Measurements from ENCODE around the gene ACHE. TPM values are rescaled to one million over a fixed set of nuclear protein-coding genes. Genes with fewer than 3 reads are reported as not detected.

Gene ACHE
- total and polyA plus RNA-seq, 4 experiments from 2014 or later = not detected

DNA sequence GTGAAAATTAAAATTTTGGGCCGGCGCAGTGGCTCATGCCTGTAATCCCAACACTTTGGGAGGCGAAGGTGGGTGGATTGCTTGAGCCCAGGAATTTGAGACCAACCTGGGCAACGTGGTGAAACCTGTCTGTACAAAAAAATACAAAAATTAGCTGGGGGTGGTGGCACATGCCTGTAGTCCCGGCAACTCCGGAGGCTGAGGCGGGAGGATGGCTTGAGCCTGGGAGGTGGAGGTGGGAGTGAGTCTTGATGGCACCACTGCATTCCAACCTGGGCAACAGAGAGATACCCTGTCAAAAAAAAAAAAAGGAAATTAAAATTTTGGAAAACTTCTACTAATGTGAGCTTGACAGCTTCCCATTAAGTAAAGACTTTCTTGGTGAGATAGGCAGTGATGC lies 17.7 kb downstream of the ACHE start:
- Histone ChIP-seq H3K36me3 (ENCODE audit: insufficient read depth, low read length) (peaks cover 27% of the 10 kb centered on the region), H3K9me3 (ENCODE audit: control insufficient read depth in 1 of 2, low read length in 2 of 2) (no peaks in the 10 kb centered on the region), H3K27ac (ENCODE audit: low read depth, low read length) (no peak overlapping the region), H3K27me3 (ENCODE audit: insufficient read depth, low read length) (no peaks in the 10 kb centered on the region), H3K4me3 (ENCODE audit: low read length in 2 of 2) (no peak overlapping the region), H3K4me1 (ENCODE audit: insufficient read depth, low read length) (peaks cover 51% of the 10 kb centered on the region)
- H3K27me3 Mint-ChIP-seq = no peaks in the 10 kb centered on the region
- POLR2A ChIA-PET (ENCODE audit: partially characterized antibody) = interaction anchor here (6.2 kb wide), 1 partner anchor 9 kb away, joined by 243 read pairs; the partner anchor contains the start of gene UFSP1
- no peak for DNase-seq
- peak overlapping the region in 6 of 7 donors; percentile 9 to 75 (median 42) for H3K27ac Mint-ChIP-seq
- peaks cover 33 to 70% (median 53%) of the 10 kb centered on the region in 4 donors for H3K4me1 Mint-ChIP-seq
- peaks cover 38 to 58% of the 10 kb centered on the region in 2 donors for H3K36me3 Mint-ChIP-seq
- intact Hi-C loops (cut with micrococcal nuclease) = no loop called here
- peaks cover 0 to 4% (median 0%) of the 10 kb centered on the region in 8 donors for H3K9me3 Mint-ChIP-seq
- H3K4me3 Mint-ChIP-seq = peak overlapping the region in 5 of 8 donors; percentile 0 to 31 (median 17)
- CTCF ChIA-PET (ENCODE audit: partially characterized antibody) = interaction anchor here (1.1 kb wide), 1 partner anchor 11 kb away, joined by 5 read pairs; the partner anchor contains the start of gene UFSP1

GRCh38 chr7:100875356-100875751 lies 20.3 kb downstream of the ACHE start:
- peak overlapping the region; percentile 92 to 99 for H3K4me3 ChIP-seq (ENCODE audit: low read length in 2 of 2)
- peak overlapping the region; percentile 96 to 99 (median 98) for H3K27ac Mint-ChIP-seq
- peaks cover 26 to 47% of the 10 kb centered on the region in 2 donors for H3K36me3 Mint-ChIP-seq
- no peaks in the 10 kb centered on the region for H3K27me3 ChIP-seq (ENCODE audit: insufficient read depth, low read length)
- no peaks in the 10 kb centered on the region for H3K27me3 Mint-ChIP-seq
- CTCF ChIA-PET (ENCODE audit: partially characterized antibody) = interaction anchor here (0.5 to 5.1 kb wide), 7 partner anchors 10 to 442 kb away, joined by 3 to 30 read pairs (median 4); partner anchors contain the start of genes PLOD3, SLC12A9 and UFSP1
- peaks cover 49% of the 10 kb centered on the region for H3K4me1 ChIP-seq (ENCODE audit: insufficient read depth, low read length)
- peak overlapping the region; percentile 91 for H3K27ac ChIP-seq (ENCODE audit: low read depth, low read length)
- no peaks in the 10 kb centered on the region for H3K9me3 ChIP-seq (ENCODE audit: control insufficient read depth in 1 of 2, low read length in 2 of 2)
- H3K4me3 Mint-ChIP-seq = peak overlapping the region; percentile 98 to 99 (median 99)
- H3K4me1 Mint-ChIP-seq = peaks cover 29 to 64% (median 51%) of the 10 kb centered on the region in 4 donors
- intact Hi-C loops (cut with micrococcal nuclease) = loop anchor here (1.0 kb wide), 1 partner anchor 12 kb away; no protein-coding TSS in a partner anchor
- POLR2A ChIA-PET (ENCODE audit: partially characterized antibody) = interaction anchor here (0.6 to 6.2 kb wide), 23 partner anchors 8 to 956 kb away, joined by 3 to 243 read pairs (median 6); partner anchors contain the start of genes ACHE, AGFG2, FBXO24 and FIS1
- peaks cover 0 to 2% (median 0%) of the 10 kb centered on the region in 8 donors for H3K9me3 Mint-ChIP-seq
- H3K36me3 ChIP-seq (ENCODE audit: insufficient read depth, low read length) = peaks cover 4% of the 10 kb centered on the region
- peak in 4 of 5 donors; percentile 24 to 64 (median 38) for DNase-seq

GRCh38 chr7:100874577-100875355 lies 20.9 kb downstream of the ACHE start, which contains the start of gene SRRT:
Gene SRRT, plus strand, starts transcription at chr7:100875103. Its CDS starts 488 bp downstream, at chr7:100875591.
- Histone ChIP-seq H3K4me3 (ENCODE audit: low read length in 2 of 2) (peak within 1 kb of the TSS; percentile 92 to 99), H3K27me3 (ENCODE audit: insufficient read depth, low read length) (no peaks in the 10 kb centered on the region), H3K9me3 (ENCODE audit: control insufficient read depth in 1 of 2, low read length in 2 of 2) (no peaks in the 10 kb centered on the region), H3K4me1 (ENCODE audit: insufficient read depth, low read length) (peaks cover 49% of the 10 kb centered on the region), H3K36me3 (ENCODE audit: insufficient read depth, low read length) (peaks cover 3% of the 10 kb centered on the region), H3K27ac (ENCODE audit: low read depth, low read length) (peak within 1 kb of the TSS; percentile 91)
- H3K4me1 Mint-ChIP-seq = peaks cover 26 to 61% (median 47%) of the 10 kb centered on the region in 4 donors
- H3K9me3 Mint-ChIP-seq = peaks cover 0 to 2% (median 0%) of the 10 kb centered on the region in 8 donors
- POLR2A ChIA-PET (ENCODE audit: partially characterized antibody) = interaction anchor here (0.6 to 6.2 kb wide), 25 partner anchors 8 to 955 kb away, joined by 3 to 243 read pairs (median 5); partner anchors contain the start of genes ACHE, AGFG2, FBXO24 and FIS1
- intact Hi-C loops (cut with micrococcal nuclease) = loop anchor here (1.0 kb wide), 2 partner anchors 13 to 22 kb away; partner anchors contain the start of gene SLC12A9
- H3K36me3 Mint-ChIP-seq = peaks cover 23 to 43% of the 10 kb centered on the region in 2 donors
- peak within 1 kb of the TSS; percentile 98 to 99 (median 99) for H3K4me3 Mint-ChIP-seq
- peak; percentile 98 for DNase-seq
- CTCF ChIA-PET (ENCODE audit: partially characterized antibody) = interaction anchor here (0.5 to 5.1 kb wide), 7 partner anchors 10 to 443 kb away, joined by 3 to 30 read pairs (median 4); partner anchors contain the start of genes PLOD3, SLC12A9 and UFSP1
- H3K27me3 Mint-ChIP-seq = no peaks in the 10 kb centered on the region
- peak within 1 kb of the TSS; percentile 96 to 99 (median 98) for H3K27ac Mint-ChIP-seq

- Histone ChIP-seq H3K4me1 (ENCODE audit: insufficient read depth, low read length) (peaks cover 48% of the 10 kb centered on the region), H3K4me3 (ENCODE audit: low read length in 2 of 2) (peak overlapping the region; percentile 84 to 99), H3K27me3 (ENCODE audit: insufficient read depth, low read length) (no peaks in the 10 kb centered on the region), H3K36me3 (ENCODE audit: insufficient read depth, low read length) (no peaks in the 10 kb centered on the region), H3K27ac (ENCODE audit: low read depth, low read length) (peak overlapping the region; percentile 91), H3K9me3 (ENCODE audit: control insufficient read depth in 1 of 2, low read length in 2 of 2) (no peaks in the 10 kb centered on the region)
- peaks cover 19 to 39% of the 10 kb centered on the region in 2 donors for H3K36me3 Mint-ChIP-seq
- DNase-seq = no peak
- POLR2A ChIA-PET (ENCODE audit: partially characterized antibody) = interaction anchor here (1.6 to 6.2 kb wide), 5 partner anchors 10 to 343 kb away, joined by 8 to 243 read pairs (median 15); partner anchors contain the start of genes PLOD3, SLC12A9, TRIM56 and UFSP1
- H3K4me3 Mint-ChIP-seq = peak overlapping the region; percentile 98 to 99 (median 99)
- CTCF ChIA-PET (ENCODE audit: partially characterized antibody) = interaction anchor here (1.3 to 5.1 kb wide), 2 partner anchors 9 to 22 kb away, joined by 3 to 30 read pairs; partner anchors contain the start of gene SLC12A9
- intact Hi-C loops (cut with micrococcal nuclease) = loop anchor here (1.0 kb wide), 1 partner anchor 22 kb away; the partner anchor contains the start of gene SLC12A9
- peak overlapping the region; percentile 96 to 99 (median 98) for H3K27ac Mint-ChIP-seq
- peaks cover 0 to 2% (median 0%) of the 10 kb centered on the region in 8 donors for H3K9me3 Mint-ChIP-seq
- H3K4me1 Mint-ChIP-seq = peaks cover 25 to 55% (median 43%) of the 10 kb centered on the region in 4 donors
- H3K27me3 Mint-ChIP-seq = no peaks in the 10 kb centered on the region
These were observed 21.4 kb downstream of the ACHE start for GRCh38 chr7:100874300-100874576.

DNA sequence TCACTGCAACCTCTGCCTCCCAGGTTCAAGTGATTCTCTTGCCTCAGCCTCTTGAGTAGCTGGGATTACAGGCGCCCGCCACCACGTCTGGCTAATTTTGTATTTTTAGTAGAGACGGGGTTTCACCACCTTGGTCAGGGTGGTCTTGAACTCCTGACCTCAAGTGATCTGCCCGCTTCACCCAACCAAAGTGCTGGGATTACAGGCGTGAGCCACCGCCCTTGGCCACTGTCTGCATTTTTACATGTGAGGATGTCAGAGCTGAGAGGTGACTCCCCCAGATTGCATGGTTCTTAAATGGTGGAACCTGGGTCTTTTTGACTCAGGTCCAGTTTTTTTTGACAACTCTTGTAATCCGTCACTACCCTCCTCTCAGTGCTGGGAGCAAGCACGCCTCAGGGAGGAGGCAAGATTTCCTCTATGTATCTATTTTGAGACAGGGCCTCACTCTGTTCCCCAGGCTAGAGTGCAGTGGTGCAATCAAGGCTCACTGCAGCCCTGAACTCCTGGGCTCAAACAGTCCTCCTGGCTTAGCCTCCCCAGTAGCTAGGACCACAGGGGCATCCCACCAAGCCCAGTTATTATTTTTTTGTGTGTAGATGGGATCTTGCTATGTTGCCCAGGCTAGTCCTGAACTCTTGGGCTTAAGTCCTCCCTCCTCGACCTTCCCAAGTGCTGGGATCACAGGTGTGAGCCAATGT lies 21.9 kb downstream of the ACHE start:
- no peak for DNase-seq
- intact Hi-C loops (cut with micrococcal nuclease) = loop anchor here (1.0 kb wide), 1 partner anchor 21 kb away; the partner anchor contains the start of gene SLC12A9
- no peaks in the 10 kb centered on the region for H3K27me3 ChIP-seq (ENCODE audit: insufficient read depth, low read length)
- H3K27ac ChIP-seq (ENCODE audit: low read depth, low read length) = peak overlapping the region; percentile 91
- H3K27me3 Mint-ChIP-seq = no peaks in the 10 kb centered on the region
- H3K9me3 Mint-ChIP-seq = peaks cover 0 to 2% (median 0%) of the 10 kb centered on the region in 8 donors
- POLR2A ChIA-PET (ENCODE audit: partially characterized antibody) = interaction anchor here (0.6 to 6.2 kb wide), 5 partner anchors 9 to 343 kb away, joined by 3 to 243 read pairs (median 15); partner anchors contain the start of genes FBXO24, PLOD3, SLC12A9 and UFSP1
- H3K36me3 Mint-ChIP-seq = peaks cover 19 to 36% of the 10 kb centered on the region in 2 donors
- CTCF ChIA-PET (ENCODE audit: partially characterized antibody) = interaction anchor here (5.1 kb wide), 1 partner anchor 21 kb away, joined by 30 read pairs; the partner anchor contains the start of gene SLC12A9
- H3K4me1 ChIP-seq (ENCODE audit: insufficient read depth, low read length) = peaks cover 43% of the 10 kb centered on the region
- peaks cover 24 to 50% (median 40%) of the 10 kb centered on the region in 4 donors for H3K4me1 Mint-ChIP-seq
- H3K27ac Mint-ChIP-seq = peak overlapping the region; percentile 96 to 99 (median 98)
- peak overlapping the region in 1 of 2 donors; percentile 99 for H3K4me3 ChIP-seq (ENCODE audit: low read length in 2 of 2)
- no peaks in the 10 kb centered on the region for H3K9me3 ChIP-seq (ENCODE audit: control insufficient read depth in 1 of 2, low read length in 2 of 2)
- peak overlapping the region; percentile 98 to 99 (median 99) for H3K4me3 Mint-ChIP-seq
- no peaks in the 10 kb centered on the region for H3K36me3 ChIP-seq (ENCODE audit: insufficient read depth, low read length)

DNA sequence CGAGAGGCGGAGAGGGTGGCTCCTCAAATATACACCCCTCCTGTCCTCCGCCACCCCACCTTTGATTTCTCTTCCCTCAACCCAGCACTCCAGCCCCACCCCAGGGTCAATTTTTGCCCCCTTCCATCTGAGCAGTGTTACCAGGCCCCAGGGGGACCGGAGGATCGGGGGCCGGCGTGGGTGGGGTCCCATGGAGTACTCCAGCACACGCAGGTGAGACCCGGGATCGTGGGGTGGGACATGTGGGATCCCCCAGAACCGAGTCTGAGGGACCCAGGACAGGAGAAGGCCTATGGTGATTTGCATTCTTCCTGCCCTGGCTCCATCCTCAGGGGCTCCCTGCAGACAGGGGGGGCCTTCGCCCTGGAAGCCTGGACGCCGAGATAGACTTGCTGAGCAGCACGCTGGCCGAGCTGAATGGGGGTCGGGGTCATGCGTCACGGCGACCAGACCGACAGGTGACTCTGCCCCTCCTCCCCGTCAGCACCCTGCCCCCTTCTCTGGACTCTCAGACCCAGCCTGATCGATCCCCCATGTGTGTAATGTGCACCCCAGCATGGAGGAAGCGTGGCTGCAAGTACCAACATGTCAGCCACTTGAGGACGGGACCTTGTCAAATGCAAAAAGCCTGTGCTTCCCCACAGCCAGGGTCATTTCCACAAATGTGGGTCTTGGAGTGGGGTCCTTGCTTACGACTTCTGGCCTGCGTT lies 27.8 kb downstream of the ACHE start:
- Mint-ChIP-seq H3K36me3 (peaks cover 4 to 25% of the 10 kb centered on the region in 2 donors), H3K27me3 (no peaks in the 10 kb centered on the region), H3K4me3 (peak overlapping the region; percentile 43 to 78 (median 69)), H3K9me3 (no peaks in the 10 kb centered on the region), H3K4me1 (peaks cover 3 to 19% (median 6%) of the 10 kb centered on the region in 4 donors), H3K27ac (peak overlapping the region; percentile 59 to 89 (median 81))
- Histone ChIP-seq H3K4me1 (ENCODE audit: insufficient read depth, low read length) (peaks cover 10% of the 10 kb centered on the region), H3K4me3 (ENCODE audit: low read length in 2 of 2) (peak overlapping the region in 1 of 2 donors; percentile 58), H3K27ac (ENCODE audit: low read depth, low read length) (peak overlapping the region; percentile 66), H3K9me3 (ENCODE audit: control insufficient read depth in 1 of 2, low read length in 2 of 2) (no peaks in the 10 kb centered on the region), H3K27me3 (ENCODE audit: insufficient read depth, low read length) (no peaks in the 10 kb centered on the region), H3K36me3 (ENCODE audit: insufficient read depth, low read length) (peaks cover 4% of the 10 kb centered on the region)
- CTCF ChIA-PET (ENCODE audit: partially characterized antibody) = interaction anchor here (1.3 kb wide), 1 partner anchor 16 kb away, joined by 5 read pairs; the partner anchor contains the start of gene SLC12A9
- no peak for DNase-seq
- intact Hi-C loops (cut with micrococcal nuclease) = no loop called here
- POLR2A ChIA-PET (ENCODE audit: partially characterized antibody) = no interaction called here

Measured in CD4-positive, alpha-beta memory T cell (primary cell).